Fibroblast of lung (primary cell): ENCODE measurements around the gene NMNAT3.

Experiments
- EZH2 ChIP-seq: IDR thresholded peaks from 2 replicates; pipeline ENCODE4 v1.5.1; 2012; ENCODE audit warnings: low read length, control low read depth, mild to moderate bottlenecking; ENCODE audit errors: missing control alignments
- TF ChIP-seq, protein P1 (sequence below), 2 donors: IDR thresholded peaks in 1 of 2; conservative IDR thresholded peaks in 1 of 2; 1 replicate in 1 of 2; 2 replicates in 1 of 2; pipeline ENCODE4 v1.5.1; 2011 to 2012; ENCODE audit warnings: low read length in 2 of 2, control low read depth in 1 of 2, inconsistent platforms in 1 of 2, low read depth in 1 of 2, mild to moderate bottlenecking in 1 of 2

DNA sequence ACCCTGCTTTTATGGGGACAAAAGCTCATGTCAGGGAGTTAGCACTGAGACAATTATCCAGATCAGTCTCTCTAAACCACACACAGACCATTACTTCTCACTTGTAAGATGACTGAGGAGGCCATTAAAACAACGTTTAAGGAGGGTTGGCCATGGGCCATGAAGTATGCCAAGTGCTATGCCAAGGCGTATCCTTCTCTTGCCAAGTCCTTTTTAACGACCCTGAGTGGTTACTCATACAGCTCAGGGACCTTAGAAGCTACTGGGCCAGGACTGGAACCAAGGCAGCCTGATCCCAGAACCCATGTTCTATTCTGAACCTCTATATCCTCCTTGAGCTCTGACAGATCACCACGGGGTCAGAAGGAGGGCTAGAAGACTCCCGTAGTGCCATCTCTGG lies 50.0 kb downstream of the NMNAT3 start:
- TF ChIP-seq EZH2: no peak
- TF ChIP-seq, protein P1, sequence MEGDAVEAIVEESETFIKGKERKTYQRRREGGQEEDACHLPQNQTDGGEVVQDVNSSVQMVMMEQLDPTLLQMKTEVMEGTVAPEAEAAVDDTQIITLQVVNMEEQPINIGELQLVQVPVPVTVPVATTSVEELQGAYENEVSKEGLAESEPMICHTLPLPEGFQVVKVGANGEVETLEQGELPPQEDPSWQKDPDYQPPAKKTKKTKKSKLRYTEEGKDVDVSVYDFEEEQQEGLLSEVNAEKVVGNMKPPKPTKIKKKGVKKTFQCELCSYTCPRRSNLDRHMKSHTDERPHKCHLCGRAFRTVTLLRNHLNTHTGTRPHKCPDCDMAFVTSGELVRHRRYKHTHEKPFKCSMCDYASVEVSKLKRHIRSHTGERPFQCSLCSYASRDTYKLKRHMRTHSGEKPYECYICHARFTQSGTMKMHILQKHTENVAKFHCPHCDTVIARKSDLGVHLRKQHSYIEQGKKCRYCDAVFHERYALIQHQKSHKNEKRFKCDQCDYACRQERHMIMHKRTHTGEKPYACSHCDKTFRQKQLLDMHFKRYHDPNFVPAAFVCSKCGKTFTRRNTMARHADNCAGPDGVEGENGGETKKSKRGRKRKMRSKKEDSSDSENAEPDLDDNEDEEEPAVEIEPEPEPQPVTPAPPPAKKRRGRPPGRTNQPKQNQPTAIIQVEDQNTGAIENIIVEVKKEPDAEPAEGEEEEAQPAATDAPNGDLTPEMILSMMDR (conservative IDR thresholded peaks at IDR 0.05 in 1 of 2, IDR thresholded peaks at IDR 0.05 in 1 of 2; ENCODE audit: low read depth in 1 of 2, low read length in 2 of 2): no peak
